ENCODE measurements around the gene ST3GAL6. TPM values are rescaled to one million over a fixed set of nuclear protein-coding genes. Genes with fewer than 3 reads are reported as not detected.

ST3GAL6 gene
- total RNA-seq, 1 experiment from 2014 or later = 67.2 TPM

DNA sequence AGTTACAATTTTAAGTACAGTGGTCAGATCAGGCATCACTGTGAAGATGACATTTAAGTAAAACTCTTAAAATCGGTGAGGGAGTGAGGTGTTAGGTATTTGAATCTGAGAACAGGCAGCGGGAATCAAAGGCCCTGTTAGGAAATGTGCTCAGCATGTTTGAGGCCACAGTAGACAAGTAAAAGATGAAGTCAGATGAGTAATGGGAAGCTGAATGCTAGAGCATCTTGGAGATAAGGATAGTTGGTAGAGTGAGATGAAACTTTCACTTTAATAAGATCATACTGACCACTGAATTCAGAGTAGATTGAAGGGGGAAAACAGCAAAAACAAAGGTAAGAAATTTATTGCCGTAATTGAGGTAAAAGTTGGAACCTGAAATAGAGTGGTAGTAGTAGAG is 76.7 kb downstream of the ST3GAL6 start:
- no peak for DNase-seq
- ChIA-PET POLR2A (no interaction called here), CTCF (no interaction called here)
- no peak overlapping the region for H3K4me3 ChIP-seq (ENCODE audit: low read depth, low read length)
- no peaks in the 10 kb centered on the region for H3K27me3 ChIP-seq (replicated peaks; ENCODE audit: control insufficient read depth, insufficient read depth, low read length)
- no peaks in the 10 kb centered on the region for H3K36me3 ChIP-seq (ENCODE audit: control insufficient read depth, insufficient read depth, low read length)
- TF ChIP-seq, protein P1, sequence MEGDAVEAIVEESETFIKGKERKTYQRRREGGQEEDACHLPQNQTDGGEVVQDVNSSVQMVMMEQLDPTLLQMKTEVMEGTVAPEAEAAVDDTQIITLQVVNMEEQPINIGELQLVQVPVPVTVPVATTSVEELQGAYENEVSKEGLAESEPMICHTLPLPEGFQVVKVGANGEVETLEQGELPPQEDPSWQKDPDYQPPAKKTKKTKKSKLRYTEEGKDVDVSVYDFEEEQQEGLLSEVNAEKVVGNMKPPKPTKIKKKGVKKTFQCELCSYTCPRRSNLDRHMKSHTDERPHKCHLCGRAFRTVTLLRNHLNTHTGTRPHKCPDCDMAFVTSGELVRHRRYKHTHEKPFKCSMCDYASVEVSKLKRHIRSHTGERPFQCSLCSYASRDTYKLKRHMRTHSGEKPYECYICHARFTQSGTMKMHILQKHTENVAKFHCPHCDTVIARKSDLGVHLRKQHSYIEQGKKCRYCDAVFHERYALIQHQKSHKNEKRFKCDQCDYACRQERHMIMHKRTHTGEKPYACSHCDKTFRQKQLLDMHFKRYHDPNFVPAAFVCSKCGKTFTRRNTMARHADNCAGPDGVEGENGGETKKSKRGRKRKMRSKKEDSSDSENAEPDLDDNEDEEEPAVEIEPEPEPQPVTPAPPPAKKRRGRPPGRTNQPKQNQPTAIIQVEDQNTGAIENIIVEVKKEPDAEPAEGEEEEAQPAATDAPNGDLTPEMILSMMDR (IDR thresholded peaks at IDR 0.05; ENCODE audit: insufficient read depth in 1 of 2, low read depth in 1 of 2, low read length in 1 of 2, severe bottlenecking in 1 of 2, unreplicated experiment in 1 of 2) = no peak
- intact Hi-C loops (cut with micrococcal nuclease; ENCODE audit: unreplicated experiment) = no loop called here
- peaks cover 10% of the 10 kb centered on the region for H3K9me3 Mint-ChIP-seq (ENCODE audit: unreplicated experiment)
- peaks cover 22% of the 10 kb centered on the region for H3K36me3 Mint-ChIP-seq (ENCODE audit: insufficient read depth, unreplicated experiment)
- H3K4me3 Mint-ChIP-seq (ENCODE audit: unreplicated experiment) = no peak overlapping the region
- no TSS peak for BruUV-seq (replicated peaks)
- H3K9me3 ChIP-seq = no peaks in the 10 kb centered on the region
- H3K4me1 ChIP-seq = no peaks in the 10 kb centered on the region
- H3K4me1 Mint-ChIP-seq (ENCODE audit: low read depth, unreplicated experiment) = no peaks in the 10 kb centered on the region
- no peak overlapping the region for H3K27ac Mint-ChIP-seq (ENCODE audit: unreplicated experiment)
- no peaks in the 10 kb centered on the region for H3K27me3 Mint-ChIP-seq (ENCODE audit: insufficient read depth, unreplicated experiment)

- peaks cover 22% of the 10 kb centered on the region for H3K36me3 Mint-ChIP-seq (ENCODE audit: insufficient read depth, unreplicated experiment)
- Histone ChIP-seq H3K27me3 (replicated peaks; ENCODE audit: control insufficient read depth, insufficient read depth, low read length) (no peaks in the 10 kb centered on the region), H3K9me3 (no peaks in the 10 kb centered on the region), H3K4me3 (ENCODE audit: low read depth, low read length) (no peak overlapping the region), H3K36me3 (ENCODE audit: control insufficient read depth, insufficient read depth, low read length) (no peaks in the 10 kb centered on the region), H3K4me1 (no peaks in the 10 kb centered on the region)
- TF ChIP-seq, protein P1 (IDR thresholded peaks at IDR 0.05; ENCODE audit: insufficient read depth in 1 of 2, low read depth in 1 of 2, low read length in 1 of 2, severe bottlenecking in 1 of 2, unreplicated experiment in 1 of 2) = no peak
- H3K27me3 Mint-ChIP-seq (ENCODE audit: insufficient read depth, unreplicated experiment) = no peaks in the 10 kb centered on the region
- peaks cover 10% of the 10 kb centered on the region for H3K9me3 Mint-ChIP-seq (ENCODE audit: unreplicated experiment)
- no TSS peak for BruUV-seq (replicated peaks)
- no peak overlapping the region for H3K4me3 Mint-ChIP-seq (ENCODE audit: unreplicated experiment)
- intact Hi-C loops (cut with micrococcal nuclease; ENCODE audit: unreplicated experiment) = no loop called here
- no peaks in the 10 kb centered on the region for H3K4me1 Mint-ChIP-seq (ENCODE audit: low read depth, unreplicated experiment)
- ChIA-PET POLR2A (no interaction called here), CTCF (no interaction called here)
- DNase-seq = no peak
- H3K27ac Mint-ChIP-seq (ENCODE audit: unreplicated experiment) = no peak overlapping the region
Observed at GRCh38 chr3:98843266-98843959, 80.3 kb downstream of the ST3GAL6 start.

Other genes with a start within 250 kb of the ST3GAL6 start
- 56.0 TPM in 2 replicates for gene CLDND1, start 240.4 kb upstream of the ST3GAL6 start, total RNA-seq (2022)
- gene GPR15, start 231.4 kb upstream of the ST3GAL6 start, total RNA-seq (2022) = not detected in 2 replicates
- gene CPOX, start 169.7 kb upstream of the ST3GAL6 start, total RNA-seq (2022) = 24.2 and 25.0 TPM in 2 replicates
- 53.0 and 58.5 TPM in 2 replicates for gene DCBLD2, start 138.4 kb downstream of the ST3GAL6 start, total RNA-seq (2022)

Measured in Caco-2 (cell line).